ENCODE results near the gene B3GALNT1.

The B3GALNT1 gene

GRCh38 chr3:161100994-161101393 is 4.2 kb downstream of the B3GALNT1 start:
- H3K36me3 Mint-ChIP-seq = no peaks in the 10 kb centered on the region
- H3K4me3 Mint-ChIP-seq = no peak overlapping the region
- H3K27me3 Mint-ChIP-seq = peaks cover 11% of the 10 kb centered on the region
- H3K4me1 Mint-ChIP-seq = peaks cover 8% of the 10 kb centered on the region
- H3K9me3 Mint-ChIP-seq = no peaks in the 10 kb centered on the region
- no peak overlapping the region for H3K27ac Mint-ChIP-seq

DNA sequence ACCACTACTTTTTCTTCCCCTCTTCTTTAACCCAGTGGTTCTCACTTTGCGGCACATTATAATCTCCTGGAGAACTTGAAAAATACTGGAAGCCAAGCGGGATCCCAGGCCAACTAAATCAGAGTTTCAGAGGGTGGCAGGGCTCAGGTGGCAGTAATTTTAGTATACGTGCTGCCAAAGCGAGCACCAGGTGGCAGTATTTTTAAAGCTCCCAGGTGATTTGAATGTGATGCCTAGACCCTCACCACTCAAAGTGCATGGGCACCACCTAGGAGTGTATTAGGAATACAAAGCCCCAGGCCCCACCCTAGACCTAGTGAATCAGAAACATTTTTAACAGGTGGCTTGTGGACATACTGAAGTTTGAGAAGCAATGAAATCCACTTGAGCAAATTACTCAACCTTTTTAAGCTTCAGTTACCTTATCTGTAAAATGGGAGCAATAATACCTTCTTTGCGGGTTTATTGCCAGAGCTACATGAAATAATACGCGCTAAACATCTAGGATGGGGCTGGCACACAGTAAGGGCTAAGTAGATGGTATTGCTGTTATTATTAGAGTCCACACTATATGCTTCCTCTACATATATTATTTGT is 8.3 kb downstream of the B3GALNT1 start:
- no peaks in the 10 kb centered on the region for H3K4me1 Mint-ChIP-seq
- H3K27ac Mint-ChIP-seq = no peak overlapping the region
- no peaks in the 10 kb centered on the region for H3K9me3 Mint-ChIP-seq
- H3K36me3 Mint-ChIP-seq = no peaks in the 10 kb centered on the region
- no peaks in the 10 kb centered on the region for H3K27me3 Mint-ChIP-seq
- H3K4me3 Mint-ChIP-seq = no peak overlapping the region

DNA sequence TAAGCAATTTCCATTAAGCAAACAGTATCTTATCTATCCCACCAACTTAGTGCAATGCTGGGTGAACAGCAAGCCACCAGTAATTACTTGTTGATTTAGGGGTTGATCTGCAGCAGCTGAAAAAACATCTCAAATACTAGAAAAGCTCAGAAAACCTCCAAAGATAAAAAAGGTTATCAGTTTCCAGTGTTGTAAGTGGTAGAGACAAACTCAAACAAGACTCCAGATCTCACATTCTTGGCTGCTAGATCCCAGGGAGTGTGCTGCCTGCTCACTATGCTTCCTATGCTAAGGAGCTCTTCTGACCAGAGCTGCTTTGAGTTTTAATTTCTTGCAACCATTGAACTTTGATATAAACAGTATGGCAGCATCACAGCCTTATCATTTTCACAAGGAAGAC is 11.3 kb downstream of the B3GALNT1 start:
- Mint-ChIP-seq H3K4me1 (no peaks in the 10 kb centered on the region), H3K9me3 (no peaks in the 10 kb centered on the region), H3K27ac (no peak overlapping the region)

DNA sequence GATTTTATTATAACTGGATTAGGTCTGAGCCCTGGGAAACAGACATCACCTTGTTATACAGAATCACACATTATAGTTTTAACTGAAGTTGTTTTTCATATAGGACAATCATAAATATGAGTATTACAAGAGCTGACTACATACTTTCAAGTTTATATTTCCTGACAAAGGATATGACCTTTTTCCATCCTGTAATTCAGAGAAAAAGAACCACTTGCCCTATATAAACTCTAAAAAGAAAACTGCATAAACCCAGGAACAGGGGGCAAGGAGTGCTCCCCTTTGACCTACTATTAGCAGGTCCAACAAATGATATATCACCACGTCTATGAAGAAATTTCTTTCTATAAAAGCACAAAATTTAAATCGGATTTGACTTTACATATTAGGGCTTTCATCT is 20.9 kb downstream of the B3GALNT1 start:
- H3K36me3 Mint-ChIP-seq = no peaks in the 10 kb centered on the region
- H3K27ac Mint-ChIP-seq = no peak overlapping the region
- H3K4me1 Mint-ChIP-seq = no peaks in the 10 kb centered on the region
- no peaks in the 10 kb centered on the region for H3K9me3 Mint-ChIP-seq
- no peaks in the 10 kb centered on the region for H3K27me3 Mint-ChIP-seq
- no peak overlapping the region for H3K4me3 Mint-ChIP-seq

More for the DNA sequence above, 11.3 kb downstream of the B3GALNT1 start:
- H3K36me3 Mint-ChIP-seq = no peaks in the 10 kb centered on the region
- no peak overlapping the region for H3K4me3 Mint-ChIP-seq
- H3K27me3 Mint-ChIP-seq = no peaks in the 10 kb centered on the region

GRCh38 chr3:161083131-161083530 is 22.0 kb downstream of the B3GALNT1 start:
- Mint-ChIP-seq H3K9me3 (no peaks in the 10 kb centered on the region), H3K4me1 (no peaks in the 10 kb centered on the region), H3K36me3 (no peaks in the 10 kb centered on the region)

DNA sequence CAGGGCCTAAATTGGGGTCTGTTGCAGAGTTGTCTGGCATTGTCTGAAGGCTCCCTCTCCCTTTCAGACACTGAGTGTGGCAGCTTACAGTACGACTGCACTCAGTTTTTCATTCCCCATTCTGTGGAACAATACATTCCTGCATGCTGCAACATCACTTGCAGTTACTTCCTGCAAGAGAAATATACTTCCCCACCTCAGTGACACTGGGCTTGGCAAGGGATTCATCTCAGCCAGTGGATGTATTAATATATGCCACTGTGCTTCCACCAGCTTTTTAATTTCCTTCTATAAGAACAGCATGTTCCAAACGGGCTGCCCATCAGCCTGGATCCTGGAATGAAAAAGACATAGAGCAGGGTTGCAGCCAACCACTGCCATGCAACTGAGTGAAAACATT is 23.1 kb downstream of the B3GALNT1 start:
- H3K36me3 Mint-ChIP-seq = no peaks in the 10 kb centered on the region
- H3K27me3 Mint-ChIP-seq = no peaks in the 10 kb centered on the region
- H3K27ac Mint-ChIP-seq = no peak overlapping the region
- no peaks in the 10 kb centered on the region for H3K4me1 Mint-ChIP-seq
- no peak overlapping the region for H3K4me3 Mint-ChIP-seq
- H3K9me3 Mint-ChIP-seq = no peaks in the 10 kb centered on the region

More at GRCh38 chr3:161083131-161083530, 22.0 kb downstream of the B3GALNT1 start:
- no peaks in the 10 kb centered on the region for H3K27me3 Mint-ChIP-seq
- no peak overlapping the region for H3K27ac Mint-ChIP-seq
- no peak overlapping the region for H3K4me3 Mint-ChIP-seq

DNA sequence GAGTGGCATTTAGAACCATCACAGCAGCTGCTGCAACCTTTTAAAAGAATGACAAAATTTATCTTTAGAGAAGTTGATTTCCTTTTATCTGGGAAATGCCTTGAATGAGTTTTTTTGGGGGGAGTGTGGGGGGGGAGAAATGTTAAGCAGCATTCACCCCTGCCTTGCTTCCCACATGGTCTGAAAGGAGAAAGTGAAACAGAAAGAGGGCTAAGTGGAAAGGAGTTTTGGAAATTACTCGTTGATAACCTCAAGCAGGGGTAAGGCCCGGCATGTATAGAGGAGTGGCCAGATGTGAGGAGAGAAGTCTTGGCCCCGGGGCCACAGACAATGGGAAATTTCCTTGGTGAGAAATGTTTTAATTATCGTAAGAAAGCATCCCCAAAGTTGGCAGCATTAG is 23.5 kb downstream of the B3GALNT1 start:
- H3K36me3 Mint-ChIP-seq = no peaks in the 10 kb centered on the region
- no peak overlapping the region for H3K4me3 Mint-ChIP-seq
- H3K9me3 Mint-ChIP-seq = no peaks in the 10 kb centered on the region
- no peaks in the 10 kb centered on the region for H3K27me3 Mint-ChIP-seq
- H3K4me1 Mint-ChIP-seq = no peaks in the 10 kb centered on the region
- no peak overlapping the region for H3K27ac Mint-ChIP-seq

DNA sequence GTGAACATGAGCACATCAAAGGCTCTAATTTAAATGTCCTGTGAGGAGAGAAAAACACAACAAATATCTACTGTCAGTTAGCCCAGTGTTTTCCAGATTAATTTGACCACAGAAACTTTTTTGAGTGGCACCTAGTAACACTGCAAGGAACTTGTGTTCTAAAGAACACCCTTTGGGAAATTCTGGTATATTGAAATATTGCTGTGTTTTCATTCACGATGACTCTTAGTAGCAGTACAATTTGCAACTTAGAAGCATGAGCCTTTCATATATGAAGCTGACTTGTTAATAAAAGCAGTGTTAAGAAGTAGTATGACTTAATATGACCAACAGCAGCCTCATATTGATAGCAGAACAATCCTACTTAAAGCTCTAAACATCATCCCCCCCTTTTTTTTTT is 32.0 kb downstream of the B3GALNT1 start:
- H3K9me3 Mint-ChIP-seq = no peaks in the 10 kb centered on the region
- H3K36me3 Mint-ChIP-seq = peaks cover 1% of the 10 kb centered on the region
- H3K27me3 Mint-ChIP-seq = no peaks in the 10 kb centered on the region
- H3K27ac Mint-ChIP-seq = no peak overlapping the region
- H3K4me1 Mint-ChIP-seq = no peaks in the 10 kb centered on the region
- no peak overlapping the region for H3K4me3 Mint-ChIP-seq

- no peaks in the 10 kb centered on the region for H3K4me1 Mint-ChIP-seq
- H3K9me3 Mint-ChIP-seq = no peaks in the 10 kb centered on the region
- H3K27me3 Mint-ChIP-seq = no peaks in the 10 kb centered on the region
- peaks cover 1% of the 10 kb centered on the region for H3K36me3 Mint-ChIP-seq
- no peak overlapping the region for H3K4me3 Mint-ChIP-seq
- H3K27ac Mint-ChIP-seq = no peak overlapping the region
These were observed 32.4 kb downstream of the B3GALNT1 start for GRCh38 chr3:161072751-161073150.

DNA sequence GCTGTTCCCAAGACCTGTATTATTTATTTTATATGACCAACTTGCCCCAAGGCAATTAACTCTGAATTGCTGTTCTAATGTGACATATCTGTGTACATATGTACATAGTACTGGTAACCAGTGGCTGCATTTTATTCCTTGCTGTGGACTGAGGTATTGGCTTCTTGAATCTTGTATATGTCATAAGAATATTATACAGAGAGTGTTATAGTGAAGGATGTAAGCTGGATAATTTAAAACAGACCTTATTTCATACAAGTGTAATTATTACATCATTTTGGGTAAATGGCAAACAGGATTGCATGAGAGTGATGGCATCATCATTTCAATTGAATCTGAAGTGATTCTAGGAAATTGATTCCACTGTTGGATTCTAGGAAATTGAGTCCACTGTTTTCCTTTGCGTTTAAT is 32.9 kb downstream of the B3GALNT1 start:
- H3K4me3 Mint-ChIP-seq = no peak overlapping the region
- no peaks in the 10 kb centered on the region for H3K4me1 Mint-ChIP-seq
- H3K27ac Mint-ChIP-seq = no peak overlapping the region

GRCh38 chr3:161070980-161071663 is 34.0 kb downstream of the B3GALNT1 start:
- H3K4me3 Mint-ChIP-seq = no peak overlapping the region
- no peak overlapping the region for H3K27ac Mint-ChIP-seq
- no peaks in the 10 kb centered on the region for H3K27me3 Mint-ChIP-seq
- peaks cover 1% of the 10 kb centered on the region for H3K36me3 Mint-ChIP-seq
- H3K4me1 Mint-ChIP-seq = no peaks in the 10 kb centered on the region
- H3K9me3 Mint-ChIP-seq = no peaks in the 10 kb centered on the region

More for the DNA sequence above, 32.9 kb downstream of the B3GALNT1 start:
- no peaks in the 10 kb centered on the region for H3K27me3 Mint-ChIP-seq
- H3K9me3 Mint-ChIP-seq = no peaks in the 10 kb centered on the region
- H3K36me3 Mint-ChIP-seq = peaks cover 1% of the 10 kb centered on the region

DNA sequence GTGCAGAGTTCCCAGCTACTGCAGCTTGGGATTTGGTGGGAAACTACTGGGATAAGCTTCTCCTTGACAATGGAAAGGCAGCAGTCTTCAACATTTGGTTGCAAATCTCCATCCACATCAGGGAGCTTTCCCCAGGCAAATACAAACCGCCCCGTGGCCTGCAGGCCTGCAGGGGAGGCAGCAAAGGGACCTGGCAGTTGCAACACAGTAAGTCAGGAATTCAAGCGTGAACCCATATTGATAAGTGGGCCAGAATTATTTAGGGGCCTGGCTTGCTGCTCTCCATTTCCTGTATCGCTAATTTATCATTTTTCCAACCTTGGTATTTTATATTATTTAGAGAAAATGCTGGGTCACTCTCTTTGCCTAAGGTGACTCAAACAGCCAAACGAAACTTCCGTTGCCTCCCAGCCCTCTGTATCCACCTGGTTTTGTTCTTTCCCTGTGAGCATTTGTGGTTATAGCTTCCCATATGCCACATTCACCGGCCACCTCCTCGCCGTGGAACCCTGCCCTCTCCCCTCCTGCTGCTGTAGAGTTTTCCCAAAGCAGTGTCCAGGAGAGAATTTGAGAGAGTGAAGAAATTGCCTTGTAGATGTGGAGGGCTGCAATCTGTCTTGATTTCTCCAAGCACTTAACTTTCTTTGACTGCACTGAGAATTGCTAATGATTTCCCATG is 34.8 kb downstream of the B3GALNT1 start:
- Mint-ChIP-seq H3K27me3 (no peaks in the 10 kb centered on the region), H3K4me1 (no peaks in the 10 kb centered on the region), H3K36me3 (peaks cover 1% of the 10 kb centered on the region), H3K9me3 (no peaks in the 10 kb centered on the region), H3K4me3 (no peak overlapping the region), H3K27ac (no peak overlapping the region)

GRCh38 chr3:161069511-161070251 is 35.5 kb downstream of the B3GALNT1 start:
- Mint-ChIP-seq H3K9me3 (no peaks in the 10 kb centered on the region), H3K4me3 (no peak overlapping the region), H3K27ac (no peak overlapping the region), H3K36me3 (no peaks in the 10 kb centered on the region), H3K4me1 (no peaks in the 10 kb centered on the region), H3K27me3 (no peaks in the 10 kb centered on the region)

- H3K27me3 Mint-ChIP-seq = no peaks in the 10 kb centered on the region
- no peaks in the 10 kb centered on the region for H3K36me3 Mint-ChIP-seq
- H3K9me3 Mint-ChIP-seq = no peaks in the 10 kb centered on the region
- H3K4me3 Mint-ChIP-seq = no peak overlapping the region
- H3K27ac Mint-ChIP-seq = no peak overlapping the region
- H3K4me1 Mint-ChIP-seq = no peaks in the 10 kb centered on the region
These were observed 37.8 kb downstream of the B3GALNT1 start for GRCh38 chr3:161067335-161067734.

GRCh38 chr3:161066930-161067329 is 38.2 kb downstream of the B3GALNT1 start:
- Mint-ChIP-seq H3K27me3 (no peaks in the 10 kb centered on the region), H3K9me3 (no peaks in the 10 kb centered on the region), H3K4me1 (no peaks in the 10 kb centered on the region), H3K27ac (no peak overlapping the region), H3K4me3 (no peak overlapping the region), H3K36me3 (no peaks in the 10 kb centered on the region)

DNA sequence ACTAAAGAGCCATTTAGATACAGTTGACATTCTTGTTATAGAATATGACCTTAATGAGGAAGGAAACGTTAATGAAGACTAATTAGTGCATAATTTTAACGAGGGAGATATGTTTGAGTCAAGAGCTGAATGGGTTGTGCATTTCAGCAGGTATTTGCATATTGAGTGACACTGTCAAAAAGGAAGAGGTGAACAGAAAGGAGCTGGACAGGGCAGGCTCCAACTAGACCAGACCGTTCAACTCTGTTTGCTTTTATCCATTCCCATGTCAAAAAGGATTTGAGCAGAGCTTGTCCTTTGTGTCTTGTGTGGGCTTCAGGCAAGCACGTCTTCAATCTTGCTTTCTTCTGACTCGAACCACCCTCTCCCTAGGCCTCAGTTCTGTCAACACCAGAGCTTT is 40.7 kb downstream of the B3GALNT1 start:
- no peaks in the 10 kb centered on the region for H3K9me3 Mint-ChIP-seq
- no peak overlapping the region for H3K4me3 Mint-ChIP-seq
- no peaks in the 10 kb centered on the region for H3K36me3 Mint-ChIP-seq
- H3K27ac Mint-ChIP-seq = no peak overlapping the region
- no peaks in the 10 kb centered on the region for H3K27me3 Mint-ChIP-seq
- no peaks in the 10 kb centered on the region for H3K4me1 Mint-ChIP-seq

Data from activated naive CD4-positive, alpha-beta T cell treated with anti-CD3 and anti-CD28 coated beads, Interleukin-2, amount 50 U/mL, for 24 hours (primary cell).